GM23248 (cell line): Measurements from ENCODE around the gene ZBTB42.

Experiments used
- EZH2 ChIP-seq: fragments of 200-600 bp; sonication (generic); IDR thresholded peaks from 2 replicates; pipeline ENCODE4 v1.6.1; 2018; ENCODE audit warnings: antibody characterized with exemption, mild to moderate bottlenecking; ENCODE audit not compliant: insufficient read depth, poor library complexity, severe bottlenecking
- EZH2phosphoT487 ChIP-seq: fragments of 200-600 bp; sonication (generic); IDR thresholded peaks from 2 replicates; pipeline ENCODE4 v1.6.1; 2018; ENCODE audit warnings: antibody characterized with exemption, moderate library complexity, mild to moderate bottlenecking, low read depth; ENCODE audit not compliant: insufficient read depth

DNA sequence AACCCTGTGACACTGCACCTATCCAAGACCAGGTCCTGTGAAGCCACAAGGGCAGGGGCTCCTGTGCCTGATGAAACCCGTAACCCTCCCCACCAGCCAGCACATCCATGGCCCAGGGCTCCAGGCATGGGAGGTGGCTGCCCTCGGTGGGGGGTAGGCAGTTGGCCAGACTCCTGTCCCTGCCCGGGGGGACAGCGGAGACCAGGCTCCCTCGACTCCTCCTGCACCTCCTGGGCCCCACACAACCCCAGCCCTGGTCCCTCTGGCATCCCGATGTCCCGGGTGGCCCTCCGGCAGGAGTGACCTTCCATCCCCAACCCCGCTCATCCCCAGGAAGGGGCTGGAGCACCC lies 16.7 kb upstream of the ZBTB42 start:
- TF ChIP-seq EZH2phosphoT487 (no peak), EZH2 (no peak)
